Kidney epithelial cell (primary cell): ENCODE measurements around the gene CHPF2. TPM values are rescaled to one million over a fixed set of nuclear protein-coding genes. Genes with fewer than 3 reads are reported as not detected.

Experiments
- DNase-seq: peaks from one replicate; pipeline ENCODE4 v3.0.0-alpha.2; 2010; ENCODE audit warnings: low read depth
- H3K27me3 ChIP-seq: 2 replicates; pipeline ENCODE4 v1.6.0; 2011; ENCODE audit warnings: low read length; ENCODE audit not compliant: control insufficient read depth, insufficient read depth
- H3K36me3 ChIP-seq: 2 replicates; pipeline ENCODE4 v1.5.1; 2011; ENCODE audit warnings: low read length; ENCODE audit not compliant: control insufficient read depth, insufficient read depth
- H3K4me3 ChIP-seq: 2 replicates; pipeline ENCODE4 v1.5.1; 2011; ENCODE audit warnings: low read depth, mild to moderate bottlenecking, control low read depth, low read length
- total RNA-seq: library from RNA; depleted of rRNA; stranded (reverse); fragments of >200 nt; gene quantifications from 2 replicates; pipeline ENCODE4 v1.2.3, GENCODE V29; 2015
- TF ChIP-seq, protein P1 (sequence below): IDR thresholded peaks from 2 replicates; pipeline ENCODE4 v1.5.1; 2011; ENCODE audit warnings: mild to moderate bottlenecking, moderate library complexity, low read length, control low read depth, inconsistent platforms; ENCODE audit not compliant: insufficient read depth, poor library complexity, severe bottlenecking

The CHPF2 gene
- total RNA-seq = 60.0 and 83.9 TPM in 2 replicates

DNA sequence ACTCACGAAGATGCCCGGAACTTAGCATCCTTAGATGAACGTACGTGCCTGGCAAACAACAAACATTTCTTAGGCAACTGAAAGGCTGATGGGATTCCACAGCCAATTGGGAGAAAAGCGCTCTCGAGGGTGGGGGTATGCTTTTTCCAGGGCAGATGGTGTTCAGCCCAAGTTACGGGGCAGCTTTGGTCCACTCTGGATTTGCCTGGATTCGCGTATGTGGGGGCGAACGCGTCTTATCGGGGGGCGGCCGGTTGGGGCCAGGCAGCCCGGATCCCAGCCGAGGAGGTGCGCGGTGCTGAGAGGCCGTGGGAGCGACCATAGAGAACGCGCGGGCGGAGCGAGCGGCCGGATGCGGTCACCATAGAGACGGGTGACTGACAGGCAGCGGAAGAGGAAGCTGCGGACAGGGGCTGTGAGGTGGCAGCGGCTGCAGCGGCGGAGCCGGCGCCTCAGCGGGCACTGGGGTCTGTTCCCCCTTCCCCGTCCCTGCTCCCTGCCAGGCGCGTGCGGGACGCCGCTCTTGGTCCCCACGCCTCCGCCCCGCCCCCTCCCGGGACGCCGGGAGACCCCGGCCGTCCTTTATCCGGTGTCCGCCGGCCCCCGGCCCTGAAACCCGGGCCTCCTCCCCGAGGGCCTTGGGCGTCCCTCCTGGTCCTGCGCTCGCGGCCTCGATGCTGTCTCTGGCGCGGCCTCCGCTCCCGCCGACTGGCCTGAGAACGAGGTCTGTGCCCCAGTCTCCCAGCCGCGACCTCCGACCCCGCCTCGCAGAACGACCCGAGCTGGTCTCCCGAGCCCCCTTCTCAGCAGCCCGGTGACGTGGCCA is at the start of gene CHPF2:
Gene CHPF2 (plus strand): TSS at position 393 of the 826 bp plus-strand sequence. CDS start 1,529 bp downstream, outside the sequence.
- Histone ChIP-seq H3K36me3 (peaks cover 1% of the 10 kb centered on the region), H3K4me3 (peak within 1 kb of the TSS; percentile 73), H3K27me3 (no peaks in the 10 kb centered on the region)
- TF ChIP-seq, protein P1, sequence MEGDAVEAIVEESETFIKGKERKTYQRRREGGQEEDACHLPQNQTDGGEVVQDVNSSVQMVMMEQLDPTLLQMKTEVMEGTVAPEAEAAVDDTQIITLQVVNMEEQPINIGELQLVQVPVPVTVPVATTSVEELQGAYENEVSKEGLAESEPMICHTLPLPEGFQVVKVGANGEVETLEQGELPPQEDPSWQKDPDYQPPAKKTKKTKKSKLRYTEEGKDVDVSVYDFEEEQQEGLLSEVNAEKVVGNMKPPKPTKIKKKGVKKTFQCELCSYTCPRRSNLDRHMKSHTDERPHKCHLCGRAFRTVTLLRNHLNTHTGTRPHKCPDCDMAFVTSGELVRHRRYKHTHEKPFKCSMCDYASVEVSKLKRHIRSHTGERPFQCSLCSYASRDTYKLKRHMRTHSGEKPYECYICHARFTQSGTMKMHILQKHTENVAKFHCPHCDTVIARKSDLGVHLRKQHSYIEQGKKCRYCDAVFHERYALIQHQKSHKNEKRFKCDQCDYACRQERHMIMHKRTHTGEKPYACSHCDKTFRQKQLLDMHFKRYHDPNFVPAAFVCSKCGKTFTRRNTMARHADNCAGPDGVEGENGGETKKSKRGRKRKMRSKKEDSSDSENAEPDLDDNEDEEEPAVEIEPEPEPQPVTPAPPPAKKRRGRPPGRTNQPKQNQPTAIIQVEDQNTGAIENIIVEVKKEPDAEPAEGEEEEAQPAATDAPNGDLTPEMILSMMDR = no peak
- DNase-seq = peak; percentile 52

- DNase-seq = no peak
- no peak overlapping the region for H3K4me3 ChIP-seq
- H3K27me3 ChIP-seq = peaks cover 30% of the 10 kb centered on the region
- no peaks in the 10 kb centered on the region for H3K36me3 ChIP-seq
- TF ChIP-seq, protein P1 = no peak
These were observed 46.3 kb upstream of the CHPF2 start for GRCh38 chr7:151185762-151186639.

- H3K27me3 ChIP-seq = peaks cover 27% of the 10 kb centered on the region
- TF ChIP-seq, protein P1 = no peak
- H3K4me3 ChIP-seq = no peak within 1 kb of the TSS
- no peaks in the 10 kb centered on the region for H3K36me3 ChIP-seq
- DNase-seq = no peak
These were observed 45.5 kb upstream of the CHPF2 start, which contains the start of gene ASB10 for GRCh38 chr7:151186640-151187408. Gene ASB10, minus strand, starts transcription at chr7:151187250. Its CDS starts 120 bp downstream, at chr7:151187130.

- Histone ChIP-seq H3K4me3 (no peak overlapping the region), H3K27me3 (peaks cover 24% of the 10 kb centered on the region), H3K36me3 (no peaks in the 10 kb centered on the region)
- no peak for DNase-seq
- TF ChIP-seq, protein P1 = no peak
These were observed 44.7 kb upstream of the CHPF2 start for GRCh38 chr7:151187409-151188251.

DNA sequence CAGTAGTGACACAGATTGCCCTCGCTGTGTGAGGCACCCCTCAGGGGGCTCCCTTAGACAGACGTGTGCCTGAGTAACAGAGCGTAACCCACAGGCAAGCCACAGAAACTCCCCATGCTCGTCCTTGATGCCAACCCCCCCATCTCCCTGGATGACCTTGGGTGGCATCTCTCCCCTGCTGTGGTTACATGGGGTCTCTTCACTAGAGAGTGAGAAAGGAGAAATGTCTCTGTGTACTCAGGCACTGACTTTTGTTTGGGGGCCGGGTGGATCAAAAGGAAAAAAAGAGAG is 44.1 kb upstream of the CHPF2 start:
- Histone ChIP-seq H3K4me3 (no peak overlapping the region), H3K36me3 (no peaks in the 10 kb centered on the region), H3K27me3 (peaks cover 23% of the 10 kb centered on the region)
- TF ChIP-seq, protein P1 = no peak
- DNase-seq = no peak
